ENCODE data around the gene KCNMB1. TPM values are rescaled to one million over a fixed set of nuclear protein-coding genes. Genes with fewer than 3 reads are reported as not detected.

Gene KCNMB1
- total and polyA plus RNA-seq, 2 donors from 2014 or later, result 2.1 to 4.5 TPM

DNA sequence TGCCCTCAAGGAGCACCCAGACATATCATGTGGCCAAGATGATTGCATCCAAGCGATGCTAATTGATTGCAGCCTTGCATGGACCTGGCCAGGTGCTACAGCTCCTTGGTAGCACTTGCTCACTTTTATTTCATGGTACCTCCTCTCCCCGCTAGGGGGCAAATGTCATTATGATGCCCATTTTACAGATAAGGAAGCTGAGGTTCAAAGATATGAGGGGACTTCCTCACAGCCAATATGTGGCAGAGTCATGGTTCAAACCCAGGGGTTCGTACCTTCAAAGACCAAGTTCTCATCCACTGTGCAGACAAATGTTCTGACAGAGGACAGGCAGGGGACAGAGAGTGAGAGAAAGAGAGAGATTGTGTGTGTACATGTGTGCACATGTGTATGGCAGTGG is 21.9 kb upstream of the KCNMB1 start:
- Histone ChIP-seq H3K9ac (ENCODE audit: low read length in 3 of 3) (no peak overlapping the region), H3K4me3 (ENCODE audit: low read length in 3 of 3) (no peak overlapping the region), H3K4me1 (ENCODE audit: control insufficient read depth in 2 of 3, insufficient read depth in 2 of 3, low read depth in 1 of 3, low read length in 3 of 3) (no peaks in the 10 kb centered on the region), H3K27ac (ENCODE audit: low read depth in 2 of 2, low read length in 2 of 2) (no peak overlapping the region), H3K36me3 (ENCODE audit: control insufficient read depth in 2 of 3, insufficient read depth in 3 of 3, low read length in 3 of 3) (no peaks in the 10 kb centered on the region), H3K27me3 (ENCODE audit: control insufficient read depth, insufficient read depth, low read length) (no peaks in the 10 kb centered on the region), H3K9me3 (ENCODE audit: control insufficient read depth in 2 of 3, insufficient read depth in 1 of 3, low read length in 3 of 3) (no peaks in the 10 kb centered on the region)
- intact Hi-C loops (cut with DNase I), result no loop called here
- no peak for TF ChIP-seq CTCF (IDR thresholded peaks at IDR 0.05; ENCODE audit: borderline replicate concordance, extremely low read depth, insufficient read depth)
- FAIRE-seq (no peak), DNase-seq (no peak)

DNA sequence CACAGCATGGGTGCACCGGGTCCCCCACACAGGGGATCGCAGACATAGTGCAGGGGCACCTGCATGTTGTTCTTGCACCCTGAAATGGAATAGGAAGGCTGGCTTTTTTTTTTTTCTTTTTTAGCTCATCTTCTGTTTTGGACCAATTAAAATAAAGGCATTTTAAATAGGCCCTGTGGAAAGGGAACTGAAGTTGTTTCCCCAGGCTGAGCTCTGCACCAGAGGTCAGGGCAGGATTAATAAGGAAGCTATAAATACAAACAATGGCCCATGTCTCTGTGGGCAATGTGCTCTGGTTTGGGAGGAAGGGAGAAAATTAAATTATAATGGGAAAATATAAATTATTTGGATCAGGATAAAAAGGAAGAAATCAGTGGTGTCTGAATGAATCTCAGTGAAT is 21.2 kb upstream of the KCNMB1 start:
- no peaks in the 10 kb centered on the region for H3K27me3 ChIP-seq (ENCODE audit: control insufficient read depth, insufficient read depth, low read length)
- intact Hi-C loops (cut with DNase I), result no loop called here
- H3K9me3 ChIP-seq (ENCODE audit: control insufficient read depth in 2 of 3, insufficient read depth in 1 of 3, low read length in 3 of 3), result no peaks in the 10 kb centered on the region
- no peak for FAIRE-seq
- no peaks in the 10 kb centered on the region for H3K36me3 ChIP-seq (ENCODE audit: control insufficient read depth in 2 of 3, insufficient read depth in 3 of 3, low read length in 3 of 3)
- no peaks in the 10 kb centered on the region for H3K4me1 ChIP-seq (ENCODE audit: control insufficient read depth in 2 of 3, insufficient read depth in 2 of 3, low read depth in 1 of 3, low read length in 3 of 3)
- TF ChIP-seq CTCF (IDR thresholded peaks at IDR 0.05; ENCODE audit: borderline replicate concordance, extremely low read depth, insufficient read depth), result no peak
- H3K4me3 ChIP-seq (ENCODE audit: low read length in 3 of 3), result no peak overlapping the region
- no peak overlapping the region for H3K27ac ChIP-seq (ENCODE audit: low read depth in 2 of 2, low read length in 2 of 2)
- H3K9ac ChIP-seq (ENCODE audit: low read length in 3 of 3), result no peak overlapping the region
- DNase-seq, result no peak

DNA sequence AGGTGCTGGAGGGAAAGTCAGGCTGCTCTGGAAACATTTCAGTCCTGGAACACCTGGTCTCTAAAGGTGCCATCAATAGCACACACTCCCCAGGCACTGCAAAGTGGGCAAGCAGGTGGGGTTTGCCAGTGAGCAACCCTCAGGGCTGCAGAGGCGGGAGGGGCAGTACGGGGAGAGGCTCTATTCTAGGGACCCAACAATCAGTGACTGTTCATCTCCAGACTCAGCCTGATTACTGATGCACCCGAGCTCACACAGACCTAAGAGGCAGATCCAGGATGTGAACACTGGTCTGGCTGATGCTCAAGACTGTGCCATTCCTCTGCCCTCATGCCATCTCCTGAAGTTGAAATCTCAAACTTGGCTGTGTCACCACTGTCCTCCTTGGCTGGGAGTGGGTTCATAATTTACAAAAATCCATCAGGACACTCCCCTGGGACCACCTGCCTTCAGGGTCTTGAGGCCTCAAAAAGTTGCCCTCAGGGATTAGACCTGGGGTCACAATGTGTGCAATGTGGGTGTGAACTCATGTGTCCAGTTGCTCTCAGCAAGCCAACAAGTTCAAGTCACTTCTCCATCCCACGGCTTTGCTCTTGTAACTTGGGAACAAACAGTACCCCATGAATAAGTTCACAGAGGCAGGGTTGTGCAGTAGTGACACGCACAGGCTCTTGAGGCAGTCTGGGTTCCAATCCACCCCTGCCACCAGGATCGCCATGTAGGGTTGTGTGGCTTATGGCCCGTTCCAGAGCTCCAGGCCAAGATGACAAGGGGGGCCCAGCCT is 19.9 kb upstream of the KCNMB1 start:
- FAIRE-seq (no peak), DNase-seq (no peak)
- H3K27me3 ChIP-seq (ENCODE audit: control insufficient read depth, insufficient read depth, low read length), result no peaks in the 10 kb centered on the region
- H3K27ac ChIP-seq (ENCODE audit: low read depth in 2 of 2, low read length in 2 of 2), result no peak overlapping the region
- no peak for TF ChIP-seq CTCF (IDR thresholded peaks at IDR 0.05; ENCODE audit: borderline replicate concordance, extremely low read depth, insufficient read depth)
- H3K9me3 ChIP-seq (ENCODE audit: control insufficient read depth in 2 of 3, insufficient read depth in 1 of 3, low read length in 3 of 3), result no peaks in the 10 kb centered on the region
- no peaks in the 10 kb centered on the region for H3K36me3 ChIP-seq (ENCODE audit: control insufficient read depth in 2 of 3, insufficient read depth in 3 of 3, low read length in 3 of 3)
- no peak overlapping the region for H3K4me3 ChIP-seq (ENCODE audit: low read length in 3 of 3)
- no peak overlapping the region for H3K9ac ChIP-seq (ENCODE audit: low read length in 3 of 3)
- intact Hi-C loops (cut with DNase I), result no loop called here
- H3K4me1 ChIP-seq (ENCODE audit: control insufficient read depth in 2 of 3, insufficient read depth in 2 of 3, low read depth in 1 of 3, low read length in 3 of 3), result no peaks in the 10 kb centered on the region

All from kidney (tissue), 14 donors.